ENCODE data around the gene FAXC.
"Not testable (repeated sequence)": the region's sequence is repeated elsewhere in the genome, so short reads cannot be mapped to it uniquely, and the experiment has no call there.

The FAXC gene

DNA sequence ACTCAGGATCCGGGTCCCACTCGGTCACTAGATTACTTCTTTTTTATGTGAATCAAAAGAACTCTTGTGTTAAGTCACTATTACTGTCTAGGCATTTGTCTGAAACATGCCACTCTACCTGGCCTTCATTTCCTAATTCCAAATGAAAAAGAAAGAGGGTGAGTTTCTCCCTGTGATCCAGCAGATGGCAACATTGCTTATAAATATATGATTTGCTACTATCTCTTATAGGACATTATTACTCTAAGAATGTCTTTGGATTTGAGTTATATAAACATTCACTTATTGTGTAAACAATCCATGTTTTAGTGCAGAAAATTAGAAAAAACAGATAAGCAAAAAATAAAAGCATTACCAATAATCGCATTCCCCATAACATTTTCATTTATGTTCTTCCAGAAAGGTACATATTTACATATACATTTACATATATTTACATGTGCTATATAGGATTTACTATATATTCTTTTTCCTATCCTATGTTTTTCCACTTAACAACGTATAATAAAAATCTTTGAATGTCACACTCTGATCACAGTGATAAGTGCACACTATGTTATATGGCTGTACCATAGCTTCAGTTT, 66.9 kb downstream of the FAXC start:
- no peak for DNase-seq

DNA sequence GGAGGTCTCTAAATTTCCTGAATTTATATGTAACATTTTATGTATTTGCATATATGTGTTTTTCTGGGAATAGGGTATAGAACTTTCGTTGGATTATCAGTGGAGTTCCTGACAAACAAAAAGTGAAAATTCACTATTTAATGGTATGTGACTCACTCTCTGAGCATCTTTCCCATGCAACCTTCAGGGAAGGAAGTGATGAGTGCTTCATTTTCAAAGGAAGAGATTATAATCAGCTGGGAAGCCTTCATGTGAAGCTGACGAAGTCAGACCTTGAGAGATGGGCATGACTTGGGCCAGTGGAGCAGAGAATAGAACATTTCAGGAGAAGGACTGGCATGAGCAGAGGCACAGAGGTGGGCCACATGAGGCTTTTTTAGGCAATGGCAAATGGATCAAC, 72.7 kb downstream of the FAXC start:
- no peak for DNase-seq

DNA sequence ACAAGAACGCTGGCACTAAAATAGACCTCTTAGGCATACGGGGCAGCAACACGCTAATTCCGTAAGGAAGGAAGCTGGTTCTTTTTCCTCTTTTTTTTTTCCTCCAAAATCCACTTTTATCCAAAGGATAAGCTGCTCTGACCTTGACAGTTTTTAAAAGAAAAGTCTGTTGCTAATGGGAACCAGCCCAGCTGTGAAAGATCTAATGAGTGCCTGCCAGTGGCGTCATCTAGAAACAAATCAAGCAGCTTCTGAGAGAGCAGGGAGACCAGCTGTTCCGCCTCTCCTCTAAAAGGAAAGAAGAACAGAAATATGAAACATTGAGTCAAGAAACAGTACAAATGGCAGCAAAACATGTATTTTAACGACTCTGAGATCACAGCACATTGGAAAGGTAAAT, 78.6 kb downstream of the FAXC start:
- DNase-seq: no peak

DNA sequence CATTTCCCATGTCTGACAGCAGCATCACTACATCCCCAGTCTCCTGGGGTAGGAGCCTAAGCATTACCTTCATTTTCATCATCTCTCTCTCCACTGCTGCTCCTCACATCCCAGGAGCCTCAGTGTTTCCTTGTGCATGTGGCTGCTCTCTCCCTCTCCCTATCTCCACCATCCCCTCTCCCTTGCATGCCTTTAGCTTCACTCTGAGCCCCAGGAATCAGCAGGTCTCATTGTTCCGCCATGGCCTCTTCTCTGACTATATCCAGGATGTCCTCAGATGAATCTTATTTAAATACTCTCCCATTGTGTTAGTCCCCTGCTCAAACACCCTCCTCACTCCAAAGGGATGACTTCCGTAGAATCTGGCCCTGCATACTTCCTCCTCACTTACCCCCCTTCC, 79.4 kb downstream of the FAXC start:
- no peak for DNase-seq

DNA sequence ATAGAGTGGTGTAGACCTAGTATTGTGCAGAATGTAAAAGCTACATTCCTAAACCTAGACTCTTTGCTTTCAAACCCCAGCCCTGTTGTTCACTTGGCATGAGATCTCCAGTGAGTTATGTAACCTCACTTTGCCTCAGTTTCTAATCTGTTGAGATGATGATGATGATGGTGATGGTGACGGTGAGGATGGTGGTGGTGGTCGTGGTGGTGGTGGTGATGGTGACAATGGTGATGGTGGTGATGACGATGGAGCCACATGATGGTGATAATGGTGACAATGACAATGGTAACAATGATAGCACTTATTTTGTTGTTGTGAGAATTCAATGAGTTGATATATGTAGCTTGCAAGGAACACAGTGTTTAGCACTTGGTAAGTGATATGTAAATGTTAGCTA, 80.3 kb downstream of the FAXC start:
- no peak for DNase-seq

DNA sequence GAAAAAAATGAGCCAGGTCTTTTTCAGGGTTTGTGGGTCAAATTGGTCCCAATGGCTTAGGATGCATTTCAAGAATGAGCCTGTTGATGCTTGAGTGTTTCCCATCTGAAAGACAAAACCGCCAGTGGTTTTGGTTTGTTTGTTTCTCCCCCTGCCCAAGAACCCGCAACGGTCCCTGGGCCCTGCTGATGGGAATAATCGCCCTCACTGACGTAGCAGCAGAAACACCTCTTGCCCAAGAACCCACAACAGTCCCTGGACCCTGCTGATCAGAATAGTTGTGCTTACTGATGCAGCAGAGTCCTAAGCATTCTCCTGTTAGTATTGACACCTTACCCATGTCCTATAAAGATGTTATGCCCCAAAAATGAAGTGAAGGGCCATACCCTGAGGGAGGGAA, 82.5 kb downstream of the FAXC start:
- DNase-seq: not testable (repeated sequence)

DNA sequence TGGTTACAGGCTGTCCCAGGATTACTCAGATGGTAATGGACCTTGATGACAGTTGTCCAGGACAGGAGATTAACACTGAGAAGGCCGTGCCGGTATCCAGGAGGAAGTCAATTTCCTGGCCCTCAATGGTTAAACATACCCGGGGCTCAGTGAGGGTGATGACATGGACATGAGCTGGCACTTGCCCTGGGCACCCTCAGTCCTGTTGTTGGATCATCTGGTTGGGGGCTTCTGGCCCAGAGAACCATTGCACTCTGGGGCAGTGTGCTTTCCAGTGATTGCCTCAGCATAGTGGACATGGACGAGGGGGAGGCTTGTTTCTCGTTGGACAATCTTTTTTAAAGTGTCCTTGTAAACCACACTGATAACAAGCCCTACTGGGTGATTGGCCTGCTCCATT, 84.0 kb downstream of the FAXC start:
- not testable (repeated sequence) for DNase-seq

DNA sequence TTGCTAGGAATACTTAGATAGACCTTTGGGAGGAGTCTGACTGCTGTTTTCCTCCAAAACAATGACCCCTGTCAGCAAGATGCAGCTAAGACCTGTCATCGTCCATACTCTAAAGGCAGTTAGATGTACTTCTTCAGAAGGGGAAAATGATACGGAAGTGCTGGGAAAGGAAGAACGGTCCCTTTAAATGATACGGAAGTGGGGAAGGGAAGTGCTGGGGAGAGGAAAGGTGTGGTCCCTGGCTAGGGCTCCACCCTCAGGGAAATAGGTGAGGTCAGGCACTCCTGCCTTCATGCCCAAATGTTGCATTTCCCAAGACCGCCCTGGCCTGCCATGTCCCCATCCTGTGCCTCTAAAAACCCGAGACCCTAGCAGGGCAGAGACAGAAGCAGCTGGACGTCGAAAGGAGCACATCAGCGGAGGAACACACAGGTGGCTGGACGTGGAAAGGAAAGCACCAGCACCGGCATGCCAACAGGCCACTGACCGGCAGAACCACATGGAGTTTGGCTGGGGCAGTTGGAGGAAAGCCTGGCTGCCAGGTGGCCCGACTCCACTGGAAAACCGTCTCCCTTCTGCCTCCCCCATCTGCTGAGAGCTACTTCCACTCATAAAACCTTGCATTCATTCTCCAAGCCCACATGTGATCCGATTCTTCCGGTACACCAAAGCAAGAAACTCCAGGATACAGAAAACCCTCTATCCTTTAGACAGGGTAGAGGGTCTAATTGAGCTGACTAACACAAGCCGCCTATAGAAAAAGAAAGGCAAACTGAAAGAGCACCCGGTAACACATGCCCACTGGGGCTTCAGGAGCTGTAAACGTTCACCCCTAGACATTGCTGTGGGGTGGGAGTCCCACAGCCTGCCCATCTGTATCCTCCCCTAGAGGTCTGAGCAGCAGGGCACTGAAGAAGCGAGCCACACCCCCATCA, 94.6 kb downstream of the FAXC start:
- no peak for DNase-seq

DNA sequence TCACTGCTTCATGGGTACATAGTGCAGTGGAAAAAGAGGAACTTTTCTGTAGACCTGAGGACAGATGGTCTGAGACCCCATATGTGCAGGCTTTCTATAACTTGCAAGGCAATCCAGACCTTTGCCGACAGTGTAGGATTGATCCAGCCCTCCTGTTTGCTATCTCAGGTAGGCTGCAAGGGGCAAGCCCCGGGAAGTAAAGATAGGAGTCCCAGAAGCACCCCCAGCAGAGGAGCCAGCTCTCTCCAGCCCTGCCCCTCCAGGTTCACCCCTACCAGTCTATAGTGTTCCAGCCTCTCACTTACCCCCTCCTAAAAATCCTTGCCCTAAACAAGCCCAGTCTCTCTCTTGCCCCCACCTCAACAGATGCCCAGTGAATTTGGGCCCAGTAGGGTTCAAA, 96.2 kb downstream of the FAXC start:
- DNase-seq: no peak

DNA sequence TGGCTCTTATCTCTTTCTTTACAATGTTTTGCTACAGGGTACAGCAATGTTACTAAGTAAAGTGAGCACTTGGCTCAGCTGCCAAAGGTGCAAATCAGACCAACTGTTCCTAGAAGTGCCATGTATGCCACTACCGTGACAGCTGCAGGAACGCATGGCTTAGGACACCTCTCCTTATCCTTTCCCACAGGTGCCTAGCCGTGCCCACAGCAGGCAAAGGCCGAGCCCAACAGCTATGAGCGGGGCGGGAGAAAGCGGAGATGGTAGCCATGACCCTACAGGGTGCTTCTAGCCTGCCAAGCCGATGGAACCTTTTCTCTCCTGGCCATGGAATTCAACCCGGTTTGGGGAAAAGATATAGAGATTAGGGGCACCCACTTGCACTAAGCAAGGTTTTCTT, 97.1 kb downstream of the FAXC start:
- DNase-seq: no peak

DNA sequence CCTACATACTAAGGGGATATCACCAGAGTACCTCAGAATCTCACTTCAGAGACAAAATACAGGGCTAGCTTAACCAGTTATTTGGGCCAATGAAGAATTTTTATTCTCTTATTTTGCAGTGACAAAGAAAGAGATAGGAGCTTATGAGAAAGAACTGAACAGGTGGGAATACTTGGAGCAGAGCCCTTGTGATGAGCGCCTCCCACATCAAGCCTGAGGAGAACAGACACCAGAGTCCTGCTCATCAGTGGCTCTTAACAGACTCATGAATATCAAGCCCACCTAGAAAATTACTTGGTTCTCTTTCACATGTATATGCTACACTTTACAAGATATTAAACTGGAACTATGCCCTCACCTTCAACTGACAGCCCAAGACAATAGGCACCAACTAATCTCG, 99.0 kb downstream of the FAXC start:
- DNase-seq: no peak

DNA sequence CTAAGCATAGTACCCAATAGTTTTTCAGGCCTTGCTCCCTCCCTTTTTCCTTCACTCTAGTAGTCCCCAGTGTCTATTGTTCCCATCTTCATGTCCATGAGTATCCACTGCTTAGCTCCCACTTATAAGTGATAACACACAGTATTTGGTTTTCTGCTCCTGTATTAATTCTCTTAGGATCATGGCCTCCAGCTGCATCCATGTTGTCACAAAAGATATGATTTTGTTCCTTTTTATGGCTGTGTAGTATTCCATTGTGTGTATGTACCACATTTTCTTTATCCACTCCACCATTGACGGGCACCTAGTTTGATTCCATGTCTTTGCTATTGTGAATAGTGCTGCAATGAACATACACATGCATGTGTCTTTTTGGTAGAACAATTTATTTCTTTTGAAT, 102.9 kb downstream of the FAXC start:
- no peak for DNase-seq

DNA sequence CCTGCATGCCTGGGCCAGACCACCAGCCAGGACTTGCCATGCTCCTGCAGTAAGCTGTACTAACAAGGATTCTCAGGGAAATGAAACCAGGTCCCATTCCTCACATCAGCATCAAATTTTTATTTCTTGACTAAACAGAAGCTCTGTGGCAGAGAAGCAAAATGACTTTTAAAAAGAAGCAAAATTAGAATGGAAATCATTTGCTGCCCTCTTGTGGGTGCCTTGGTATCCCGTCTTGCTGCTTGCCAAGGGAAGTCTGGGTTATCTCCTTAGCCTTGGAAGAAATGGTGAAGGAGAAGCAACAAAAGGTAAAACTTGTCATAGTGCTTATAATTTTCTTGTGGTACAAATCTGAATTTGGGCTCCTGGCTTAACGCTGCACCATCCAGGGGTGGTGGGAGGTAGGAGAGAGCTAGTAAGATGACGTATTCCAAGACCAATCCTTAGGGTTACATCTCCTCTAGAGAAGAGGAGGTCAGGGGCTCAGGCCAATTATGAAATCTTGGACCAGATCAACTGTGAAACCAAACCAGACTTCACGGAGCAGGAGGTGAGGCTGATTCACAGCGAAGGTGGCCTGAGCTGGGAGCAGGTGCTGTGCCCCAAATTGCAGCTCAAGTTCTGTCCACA, 107.5 kb downstream of the FAXC start:
- DNase-seq: no peak

DNA sequence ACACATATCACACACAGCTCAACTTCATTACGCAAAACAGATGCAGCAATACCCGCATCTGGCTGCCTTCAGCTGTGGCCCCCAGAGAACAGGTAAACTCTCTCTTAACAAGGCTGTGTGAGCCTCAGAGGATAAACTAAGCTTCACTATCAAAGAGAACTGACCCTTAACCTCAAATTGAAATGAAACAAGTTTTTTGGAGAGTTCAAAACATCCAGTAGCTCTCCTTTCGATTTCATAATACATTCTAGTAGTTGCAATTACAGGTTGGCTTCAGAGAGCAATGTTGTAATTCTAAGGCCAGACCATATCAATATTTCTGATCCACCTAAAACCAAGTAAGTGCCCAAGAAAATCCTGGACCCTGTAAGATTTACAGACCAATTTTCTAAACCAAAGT, 113.5 kb downstream of the FAXC start:
- no peak for DNase-seq

DNA sequence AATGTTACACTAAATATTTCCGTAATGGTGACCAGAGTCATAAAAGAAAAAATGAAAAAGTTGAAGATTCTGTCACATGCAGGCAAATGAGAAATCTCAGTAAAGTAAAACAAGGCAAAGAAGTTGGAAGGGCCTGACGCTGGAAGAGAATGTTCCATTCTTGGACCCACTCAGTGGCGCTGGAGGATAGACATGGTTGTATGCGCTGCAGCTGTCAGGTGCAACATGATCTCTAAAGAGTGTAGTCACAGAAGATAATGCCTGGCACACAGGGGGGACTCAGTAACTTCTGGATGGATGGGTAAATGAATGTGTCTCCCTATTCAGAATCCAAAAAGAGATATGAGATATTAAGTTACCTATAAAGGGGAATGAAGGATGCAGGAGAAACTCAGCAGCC, 116.3 kb downstream of the FAXC start:
- no peak for DNase-seq

DNA sequence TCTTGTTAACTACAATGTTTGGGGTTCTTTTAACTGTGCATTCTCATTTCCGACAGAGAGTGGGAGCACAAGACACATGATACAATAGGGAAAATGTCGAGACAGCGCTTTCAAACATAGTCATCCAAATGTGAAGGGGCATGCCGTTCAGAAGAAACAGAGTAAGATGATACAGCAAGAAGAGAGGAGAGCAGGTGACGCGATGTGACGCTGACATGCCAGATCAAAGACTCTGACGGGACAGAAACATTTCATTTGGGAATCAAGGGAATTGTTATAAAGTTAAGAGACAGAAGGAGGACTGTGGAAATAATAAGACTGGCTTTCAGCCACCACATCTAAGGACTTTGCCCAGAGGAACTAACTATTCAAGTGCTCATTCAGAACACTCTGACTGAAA, 117.4 kb downstream of the FAXC start:
- DNase-seq: no peak

DNA sequence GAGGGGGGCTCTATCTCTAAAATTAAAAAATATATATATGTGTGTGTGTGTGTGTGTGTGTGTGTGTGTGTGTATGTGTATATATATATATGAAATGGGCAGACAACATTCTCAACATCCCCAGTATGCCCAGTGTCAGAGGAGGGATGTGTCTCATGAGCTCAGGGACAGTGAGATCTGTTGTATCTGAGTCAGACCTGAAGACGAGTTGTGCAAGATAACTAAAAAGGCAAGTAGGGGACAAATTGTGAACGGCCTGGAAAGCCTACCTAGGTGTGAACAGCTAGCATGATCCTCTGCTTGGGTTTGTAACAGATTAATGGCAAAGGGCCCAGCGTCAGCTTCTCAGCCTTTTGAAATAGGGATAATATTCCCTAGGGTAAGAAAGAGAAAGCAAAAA, 124.3 kb downstream of the FAXC start:
- no peak for DNase-seq
